ENCODE data around the gene TPH1. TPM values are rescaled to one million over a fixed set of nuclear protein-coding genes. Genes with fewer than 3 reads are reported as not detected.

The TPH1 gene
- total and polyA plus RNA-seq, 9 of the 15 experiments (the other 6 are each of a cell fraction or from before 2014, with no cell fraction given): 0.04 to 0.29 (median 0.17) TPM

GRCh38 chr11:18081551-18081950, 35.5 kb upstream of the TPH1 start:
- Histone ChIP-seq H3K9ac (ENCODE audit: insufficient read depth in 1 of 2, low read depth in 2 of 2, low read length in 2 of 2) (no peak overlapping the region), H4K20me1 (replicated peaks; ENCODE audit: control insufficient read depth, insufficient read depth, low read length) (no peaks in the 10 kb centered on the region), H3K9me3 (replicated peaks; ENCODE audit: control insufficient read depth, insufficient read depth, low read depth, low read length) (no peaks in the 10 kb centered on the region), H3K9me1 (ENCODE audit: control insufficient read depth, insufficient read depth, low read length) (no peaks in the 10 kb centered on the region), H3K4me1 (replicated peaks in 1 of 2; ENCODE audit: control insufficient read depth in 2 of 2, insufficient read depth in 2 of 2, low read length in 2 of 2) (no peaks in the 10 kb centered on the region), H2AFZ (ENCODE audit: low read depth, low read length) (no peak overlapping the region), H3K27ac (ENCODE audit: extremely low read depth, low read depth, low read length) (no peak overlapping the region), H3K36me3 (ENCODE audit: control insufficient read depth, insufficient read depth, low read length) (peaks cover 67% of the 10 kb centered on the region; the same call in 2 of the 3 replicates), H3K79me2 (ENCODE audit: control insufficient read depth, insufficient read depth, low read length) (no peaks in the 10 kb centered on the region), H3K4me3 (no peak overlapping the region), H3K4me2 (ENCODE audit: insufficient read depth, low read length) (no peak overlapping the region), H3K27me3 (ENCODE audit: control insufficient read depth in 2 of 2, insufficient read depth in 2 of 2, low read length in 2 of 2) (no peaks in the 10 kb centered on the region)
- CTCF ChIA-PET (ENCODE audit: low intra/inter-chr PET ratio): no interaction called here
- DNase-seq (ENCODE audit: extremely low read depth in 1 of 4, low spot score in 3 of 4) (peak in 2 of 4 experiments; percentile 15 to 19), FAIRE-seq (no peak), ATAC-seq (no peak)
- intact Hi-C loops (cut with micrococcal nuclease): no loop called here
- WGBS (ENCODE audit: insufficient coverage, low coverage, missing lambda C conversion rate): 53% methylated on average over 1 of the region's 2 CpGs
- POLR2A ChIA-PET: interaction anchor here (0.8 to 1.8 kb wide), 3 partner anchors 8 to 45 kb away, joined by 3 to 6 read pairs (median 4); no protein-coding TSS in a partner anchor
- 0 out of 2 replicates have a peak, but pooled peaks have one; percentile 25 for TF ChIP-seq NFIX (CRISPR knock-in tag; IDR thresholded peaks at IDR 0.05; ENCODE audit: low read depth)
- no peak for TF ChIP-seq CTCF (IDR thresholded peaks at IDR 0.05 in 2 of 3, conservative IDR thresholded peaks at IDR 0.05 in 1 of 3; ENCODE audit: insufficient read depth in 2 of 3, low read depth in 1 of 3, low read length in 3 of 3)
- peak; percentile 93 for TF ChIP-seq NFIC (IDR thresholded peaks at IDR 0.05)
- in situ Hi-C loops (cut with MboI): no loop called here
- no TSS peak for BruUV-seq (replicated peaks)

GRCh38 chr11:18080451-18080850, 34.4 kb upstream of the TPH1 start:
- BruUV-seq (replicated peaks): no TSS peak
- intact Hi-C loops (cut with micrococcal nuclease) (no loop called here), in situ Hi-C loops (cut with MboI) (no loop called here)
- ChIA-PET POLR2A (interaction anchor here (1.1 to 1.8 kb wide), 2 partner anchors 8 to 9 kb away, joined by 4 to 6 read pairs; no protein-coding TSS in a partner anchor), CTCF (ENCODE audit: low intra/inter-chr PET ratio) (no interaction called here)
- WGBS (ENCODE audit: insufficient coverage, low coverage, missing lambda C conversion rate): 68% methylated on average over 4 of the region's 4 CpGs
- Histone ChIP-seq H3K4me3 (no peak overlapping the region), H3K79me2 (ENCODE audit: control insufficient read depth, insufficient read depth, low read length) (no peaks in the 10 kb centered on the region), H4K20me1 (replicated peaks; ENCODE audit: control insufficient read depth, insufficient read depth, low read length) (no peaks in the 10 kb centered on the region), H3K9ac (ENCODE audit: insufficient read depth in 1 of 2, low read depth in 2 of 2, low read length in 2 of 2) (no peak overlapping the region), H3K4me1 (replicated peaks in 1 of 2; ENCODE audit: control insufficient read depth in 2 of 2, insufficient read depth in 2 of 2, low read length in 2 of 2) (no peaks in the 10 kb centered on the region), H3K27me3 (ENCODE audit: control insufficient read depth in 2 of 2, insufficient read depth in 2 of 2, low read length in 2 of 2) (no peaks in the 10 kb centered on the region), H3K9me3 (replicated peaks; ENCODE audit: control insufficient read depth, insufficient read depth, low read depth, low read length) (no peaks in the 10 kb centered on the region), H2AFZ (ENCODE audit: low read depth, low read length) (no peak overlapping the region), H3K27ac (ENCODE audit: extremely low read depth, low read depth, low read length) (no peak overlapping the region), H3K9me1 (ENCODE audit: control insufficient read depth, insufficient read depth, low read length) (no peaks in the 10 kb centered on the region), H3K36me3 (ENCODE audit: control insufficient read depth, insufficient read depth, low read length) (peaks cover 61% of the 10 kb centered on the region; the same call in 2 of the 3 replicates), H3K4me2 (ENCODE audit: insufficient read depth, low read length) (no peak overlapping the region)
- DNase-seq (ENCODE audit: extremely low read depth in 1 of 4, low spot score in 3 of 4): no peak
- FAIRE-seq: no peak
- ATAC-seq: no peak
- TF ChIP-seq ZNF253 (CRISPR knock-in tag; conservative IDR thresholded peaks at IDR 0.05) (no peak), ZNF740 (CRISPR knock-in tag; IDR thresholded peaks at IDR 0.05) (no peak), ZNF740 (tag; IDR thresholded peaks at IDR 0.05) (no peak), HCFC1 (IDR thresholded peaks at IDR 0.05; ENCODE audit: low read depth, low read length) (no peak), CREBBP (IDR thresholded peaks at IDR 0.05; ENCODE audit: low read depth, low read length) (no peak), BRF1 (IDR thresholded peaks at IDR 0.05; ENCODE audit: borderline replicate concordance, extremely low read depth, insufficient read length) (no peak), IRF2 (CRISPR knock-in tag; IDR thresholded peaks at IDR 0.05) (no peak)
